Measurements from ENCODE around the gene DDX56.
"Not testable (repeated sequence)": the region's sequence is repeated elsewhere in the genome, so short reads cannot be mapped to it uniquely, and the experiment has no call there.

DDX56 gene

DNA sequence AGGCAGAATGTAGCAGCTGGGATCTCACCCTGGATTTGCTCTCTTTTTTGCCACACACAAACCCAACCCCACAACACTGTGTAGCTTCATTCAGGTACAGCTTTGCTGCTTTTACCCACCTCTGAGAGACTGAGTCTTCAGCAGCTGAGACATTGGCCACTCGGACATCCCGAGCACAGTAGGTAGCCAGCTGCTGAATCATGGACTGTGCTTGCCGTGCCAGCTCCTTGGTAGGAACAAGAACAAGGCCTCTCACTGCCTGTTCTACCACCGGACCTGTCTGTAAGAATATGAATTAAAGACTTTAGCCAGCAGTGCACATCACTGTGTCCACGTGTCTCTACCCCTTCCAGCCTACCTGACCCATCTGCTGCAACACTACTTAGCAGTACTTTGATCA is 937 bp downstream of the DDX56 start:
- H3K36me3 ChIP-seq (ENCODE audit: control insufficient read depth in 2 of 2, insufficient read depth in 2 of 2, low read length in 2 of 2) = peaks cover 50 to 56% of the 10 kb centered on the region in 2 donors
- H3K9ac ChIP-seq (ENCODE audit: low read length in 2 of 2) = peak overlapping the region; percentile 92 to 94
- H3K27me3 ChIP-seq (ENCODE audit: control insufficient read depth in 1 of 2, insufficient read depth in 2 of 2, low read length in 2 of 2) = no peaks in the 10 kb centered on the region
- peak overlapping the region; percentile 96 to 97 for H3K4me3 ChIP-seq (ENCODE audit: low read length in 2 of 2)
- peaks cover 24% of the 10 kb centered on the region for H3K4me1 ChIP-seq (ENCODE audit: control insufficient read depth, insufficient read depth, low read length)
- no peaks in the 10 kb centered on the region for H3K9me3 ChIP-seq (ENCODE audit: control insufficient read depth in 2 of 2, low read length in 2 of 2)
- peak overlapping the region; percentile 80 for H3K27ac ChIP-seq (ENCODE audit: low read length)

DNA sequence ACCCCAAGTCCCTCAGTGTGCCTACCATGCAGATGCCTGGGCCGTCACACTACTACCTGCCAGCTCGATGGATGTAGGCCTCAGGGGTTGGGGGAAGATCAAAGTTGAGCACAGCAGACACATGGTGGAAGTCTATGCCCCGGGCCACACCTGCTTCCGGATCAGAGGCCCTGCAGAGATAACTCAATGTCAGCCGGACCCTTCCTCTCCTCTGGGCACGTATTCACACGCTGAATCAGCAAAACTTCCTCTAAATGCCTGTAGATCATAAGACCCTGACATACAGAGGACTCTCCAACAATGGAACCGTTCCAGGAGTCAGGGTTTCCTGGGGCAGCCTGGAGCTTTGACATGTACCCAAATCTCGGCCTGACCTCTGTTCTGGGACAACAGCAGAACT is 3.7 kb downstream of the DDX56 start:
- Histone ChIP-seq H3K4me3 (ENCODE audit: low read length in 2 of 2) (no peak overlapping the region), H3K27ac (ENCODE audit: low read length) (no peak overlapping the region), H3K4me1 (ENCODE audit: control insufficient read depth, insufficient read depth, low read length) (peaks cover 24% of the 10 kb centered on the region), H3K9ac (ENCODE audit: low read length in 2 of 2) (no peak overlapping the region), H3K9me3 (ENCODE audit: control insufficient read depth in 2 of 2, low read length in 2 of 2) (no peaks in the 10 kb centered on the region), H3K27me3 (ENCODE audit: control insufficient read depth in 1 of 2, insufficient read depth in 2 of 2, low read length in 2 of 2) (no peaks in the 10 kb centered on the region), H3K36me3 (ENCODE audit: control insufficient read depth in 2 of 2, insufficient read depth in 2 of 2, low read length in 2 of 2) (peaks cover 61 to 63% of the 10 kb centered on the region in 2 donors)

DNA sequence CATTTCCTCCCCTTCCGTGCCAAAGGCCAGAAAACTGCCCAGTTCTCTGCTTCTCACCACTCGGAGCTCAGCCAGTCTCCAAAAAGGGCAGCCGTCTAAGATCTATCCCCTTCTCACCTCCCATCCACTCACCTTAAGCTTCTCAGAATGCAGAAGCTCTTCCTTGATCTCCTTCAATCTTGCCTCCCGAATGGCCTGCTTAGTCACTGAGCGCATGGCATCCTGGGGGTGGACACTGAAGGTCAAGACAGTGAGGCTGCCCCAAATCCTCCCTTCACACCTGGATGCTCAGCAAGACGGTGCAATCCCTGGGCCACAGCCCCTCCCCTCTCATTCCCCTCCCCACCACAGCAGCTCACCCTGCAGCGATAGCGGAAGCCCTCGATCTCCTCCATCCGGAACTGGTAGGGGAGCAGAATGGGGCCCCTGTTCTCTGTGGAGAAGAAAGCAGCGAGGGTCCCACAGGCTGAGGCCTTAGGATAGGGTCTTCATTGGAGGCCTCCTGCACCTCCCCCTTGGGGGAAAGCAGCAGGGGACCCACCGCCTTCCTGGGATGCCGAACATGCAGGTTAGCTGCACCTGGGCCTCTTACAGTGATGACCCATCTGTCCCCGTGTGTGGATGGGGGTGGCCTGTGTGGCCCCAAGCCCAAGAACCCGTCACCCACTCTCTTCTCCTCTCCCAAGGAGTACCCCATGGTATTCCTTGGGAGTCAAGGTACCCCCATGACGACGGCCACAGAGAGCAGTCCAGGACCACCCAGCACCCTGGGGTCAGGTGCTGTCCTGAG is 4.7 kb downstream of the DDX56 start:
- H3K27me3 ChIP-seq (ENCODE audit: control insufficient read depth in 1 of 2, insufficient read depth in 2 of 2, low read length in 2 of 2) = no peaks in the 10 kb centered on the region
- H3K4me3 ChIP-seq (ENCODE audit: low read length in 2 of 2) = no peak overlapping the region
- H3K4me1 ChIP-seq (ENCODE audit: control insufficient read depth, insufficient read depth, low read length) = peaks cover 16% of the 10 kb centered on the region
- H3K27ac ChIP-seq (ENCODE audit: low read length) = no peak overlapping the region
- no peaks in the 10 kb centered on the region for H3K9me3 ChIP-seq (ENCODE audit: control insufficient read depth in 2 of 2, low read length in 2 of 2)
- H3K36me3 ChIP-seq (ENCODE audit: control insufficient read depth in 2 of 2, insufficient read depth in 2 of 2, low read length in 2 of 2) = peaks cover 67 to 71% of the 10 kb centered on the region in 2 donors
- no peak overlapping the region for H3K9ac ChIP-seq (ENCODE audit: low read length in 2 of 2)

DNA sequence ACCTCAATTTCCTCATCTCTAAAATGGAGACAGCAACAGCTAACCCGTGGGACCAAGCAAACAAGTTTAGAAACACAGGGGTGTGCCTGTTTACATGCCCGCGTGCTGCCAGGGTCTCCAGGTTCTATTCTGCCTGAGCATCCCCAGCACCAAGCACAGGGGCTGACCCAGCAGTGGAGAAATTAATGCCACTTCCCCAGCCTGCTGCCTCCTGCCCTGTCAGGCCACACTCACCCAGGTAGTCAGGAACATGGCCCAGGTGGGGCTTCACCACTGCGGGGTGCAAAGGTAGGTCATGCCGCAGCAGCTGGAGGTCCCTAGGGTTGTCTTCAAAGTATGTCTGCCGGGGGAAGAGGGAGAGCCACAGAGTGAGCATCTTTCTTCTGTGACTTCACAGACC is 5.8 kb downstream of the DDX56 start:
- no peaks in the 10 kb centered on the region for H3K27me3 ChIP-seq (ENCODE audit: control insufficient read depth in 1 of 2, insufficient read depth in 2 of 2, low read length in 2 of 2)
- no peaks in the 10 kb centered on the region for H3K9me3 ChIP-seq (ENCODE audit: control insufficient read depth in 2 of 2, low read length in 2 of 2)
- H3K9ac ChIP-seq (ENCODE audit: low read length in 2 of 2) = no peak overlapping the region
- H3K4me3 ChIP-seq (ENCODE audit: low read length in 2 of 2) = no peak overlapping the region
- H3K27ac ChIP-seq (ENCODE audit: low read length) = no peak overlapping the region
- peaks cover 67 to 72% of the 10 kb centered on the region in 2 donors for H3K36me3 ChIP-seq (ENCODE audit: control insufficient read depth in 2 of 2, insufficient read depth in 2 of 2, low read length in 2 of 2)
- peaks cover 9% of the 10 kb centered on the region for H3K4me1 ChIP-seq (ENCODE audit: control insufficient read depth, insufficient read depth, low read length)

DNA sequence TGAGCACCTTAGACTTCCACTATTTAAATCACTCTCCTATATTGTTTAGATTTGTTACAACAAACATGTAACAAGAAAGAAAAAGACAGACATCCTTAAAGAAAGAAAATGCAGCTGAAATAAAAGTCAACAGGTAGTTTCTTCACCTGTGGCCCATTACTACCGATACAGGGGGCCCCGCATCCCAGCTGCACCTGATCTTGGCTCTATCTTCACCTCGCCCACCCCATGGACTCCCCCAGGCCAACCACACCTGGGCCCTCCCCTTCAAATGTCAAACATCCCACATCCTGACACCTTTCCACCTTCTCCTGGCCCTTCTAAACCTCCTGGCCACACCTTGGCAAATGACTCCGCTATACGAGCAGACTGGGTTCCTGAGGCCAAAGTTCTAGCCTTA is 7.0 kb downstream of the DDX56 start:
- Histone ChIP-seq H3K36me3 (ENCODE audit: control insufficient read depth in 2 of 2, insufficient read depth in 2 of 2, low read length in 2 of 2) (peaks cover 59 to 61% of the 10 kb centered on the region in 2 donors), H3K4me3 (ENCODE audit: low read length in 2 of 2) (no peak overlapping the region), H3K9ac (ENCODE audit: low read length in 2 of 2) (no peak overlapping the region), H3K4me1 (ENCODE audit: control insufficient read depth, insufficient read depth, low read length) (no peaks in the 10 kb centered on the region), H3K9me3 (ENCODE audit: control insufficient read depth in 2 of 2, low read length in 2 of 2) (no peaks in the 10 kb centered on the region), H3K27ac (ENCODE audit: low read length) (no peak overlapping the region), H3K27me3 (ENCODE audit: control insufficient read depth in 1 of 2, insufficient read depth in 2 of 2, low read length in 2 of 2) (no peaks in the 10 kb centered on the region)

DNA sequence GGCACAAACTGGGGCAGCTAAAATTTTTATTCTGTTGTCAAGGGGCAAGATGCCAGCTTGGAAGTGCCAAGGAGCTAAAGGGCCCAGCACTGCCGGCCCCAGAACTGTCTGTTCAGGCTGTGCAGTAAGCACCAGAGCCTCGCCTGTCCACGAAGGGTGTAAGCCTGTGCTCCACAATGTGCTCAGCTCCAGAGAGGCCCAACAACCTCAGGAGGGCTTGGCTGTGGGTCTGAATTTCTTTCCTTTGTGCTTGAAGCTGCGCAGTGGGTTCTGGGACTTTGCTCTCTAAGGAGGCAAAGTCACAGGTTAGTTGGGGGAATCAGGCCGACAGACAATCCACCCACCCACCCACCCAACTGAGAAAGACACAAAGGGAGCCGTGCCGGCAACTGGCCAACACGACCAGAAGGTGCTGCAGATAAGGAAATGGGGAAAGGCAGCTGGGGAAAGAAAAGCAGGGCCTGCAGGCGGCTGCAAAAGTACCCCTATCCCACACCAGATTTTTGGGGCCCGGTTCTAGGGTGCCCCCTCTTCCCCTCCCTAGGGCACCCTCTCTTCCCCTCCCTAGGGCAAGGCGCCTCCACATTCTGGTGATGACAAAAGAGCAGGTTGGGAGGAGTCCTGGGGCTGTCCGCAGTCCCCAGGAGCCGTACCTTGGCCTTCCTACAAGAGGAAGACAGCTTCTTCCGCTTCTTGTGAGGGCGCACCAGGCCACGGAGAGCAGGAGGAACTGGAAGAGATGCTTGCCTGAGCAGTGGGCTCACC is 7.7 kb downstream of the DDX56 start:
- no peaks in the 10 kb centered on the region for H3K4me1 ChIP-seq (ENCODE audit: control insufficient read depth, insufficient read depth, low read length)
- H3K27me3 ChIP-seq (ENCODE audit: control insufficient read depth in 1 of 2, insufficient read depth in 2 of 2, low read length in 2 of 2) = no peaks in the 10 kb centered on the region
- no peak overlapping the region for H3K9ac ChIP-seq (ENCODE audit: low read length in 2 of 2)
- H3K9me3 ChIP-seq (ENCODE audit: control insufficient read depth in 2 of 2, low read length in 2 of 2) = no peaks in the 10 kb centered on the region
- H3K27ac ChIP-seq (ENCODE audit: low read length) = no peak overlapping the region
- peaks cover 53 to 55% of the 10 kb centered on the region in 2 donors for H3K36me3 ChIP-seq (ENCODE audit: control insufficient read depth in 2 of 2, insufficient read depth in 2 of 2, low read length in 2 of 2)
- no peak overlapping the region for H3K4me3 ChIP-seq (ENCODE audit: low read length in 2 of 2)

DNA sequence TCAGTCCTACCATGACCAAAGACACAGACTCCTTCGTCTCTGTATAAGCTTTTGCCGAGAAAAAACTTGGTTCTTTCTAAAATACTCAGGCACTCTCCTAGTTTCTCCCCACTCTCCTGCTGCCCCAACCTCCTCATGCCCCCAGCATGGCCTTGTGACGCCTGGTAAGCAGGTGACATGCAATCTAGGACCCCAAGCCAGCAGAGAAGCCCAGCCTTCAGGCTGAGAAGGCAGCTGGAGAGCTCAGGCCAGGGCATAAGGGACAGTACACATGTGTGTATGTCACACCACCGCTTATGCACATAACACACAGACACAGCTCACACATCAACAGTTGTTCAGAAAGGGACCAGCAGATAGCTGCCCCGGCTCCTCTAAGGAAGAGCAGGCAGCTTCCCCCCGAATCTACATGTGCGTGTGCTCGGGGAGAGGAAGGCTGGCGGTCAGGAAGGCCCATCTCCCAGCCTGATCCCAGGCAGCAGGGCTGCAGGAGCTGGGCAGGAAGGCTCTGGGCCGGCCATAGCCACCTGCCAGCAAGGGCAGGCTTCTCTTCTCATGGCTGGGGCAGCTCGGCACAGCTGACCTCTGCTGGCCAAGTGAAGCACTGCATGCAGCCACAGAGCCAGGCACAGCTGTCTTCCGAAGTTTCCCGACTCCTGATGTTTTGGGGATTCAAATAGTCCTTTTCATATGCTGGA is 8.5 kb downstream of the DDX56 start:
- no peaks in the 10 kb centered on the region for H3K27me3 ChIP-seq (ENCODE audit: control insufficient read depth in 1 of 2, insufficient read depth in 2 of 2, low read length in 2 of 2)
- no peak overlapping the region for H3K4me3 ChIP-seq (ENCODE audit: low read length in 2 of 2)
- peaks cover 46 to 47% of the 10 kb centered on the region in 2 donors for H3K36me3 ChIP-seq (ENCODE audit: control insufficient read depth in 2 of 2, insufficient read depth in 2 of 2, low read length in 2 of 2)
- H3K9me3 ChIP-seq (ENCODE audit: control insufficient read depth in 2 of 2, low read length in 2 of 2) = no peaks in the 10 kb centered on the region
- no peak overlapping the region for H3K9ac ChIP-seq (ENCODE audit: low read length in 2 of 2)
- no peaks in the 10 kb centered on the region for H3K4me1 ChIP-seq (ENCODE audit: control insufficient read depth, insufficient read depth, low read length)
- H3K27ac ChIP-seq (ENCODE audit: low read length) = no peak overlapping the region

DNA sequence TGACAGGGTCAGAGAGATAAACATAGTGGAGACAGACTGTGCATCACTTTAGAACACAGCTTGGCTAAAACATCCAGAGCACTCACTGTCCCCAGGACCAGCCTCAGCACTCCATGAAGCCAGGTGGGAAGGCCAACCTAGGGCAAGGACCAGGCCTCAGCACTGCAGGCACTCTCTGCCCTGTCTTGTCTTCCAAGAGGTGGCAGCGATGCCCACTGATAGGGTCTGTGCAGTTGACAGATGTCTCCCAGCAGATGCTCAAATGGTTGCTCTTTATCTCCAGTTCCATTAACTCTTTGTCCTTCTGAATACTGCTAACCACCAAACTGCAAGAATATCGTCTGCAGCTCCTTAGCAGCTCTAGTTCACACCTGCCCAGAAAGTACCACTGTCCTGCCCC is 9.1 kb downstream of the DDX56 start:
- Histone ChIP-seq H3K4me3 (ENCODE audit: low read length in 2 of 2) (no peak overlapping the region), H3K27ac (ENCODE audit: low read length) (no peak overlapping the region), H3K4me1 (ENCODE audit: control insufficient read depth, insufficient read depth, low read length) (no peaks in the 10 kb centered on the region), H3K9me3 (ENCODE audit: control insufficient read depth in 2 of 2, low read length in 2 of 2) (no peaks in the 10 kb centered on the region), H3K27me3 (ENCODE audit: control insufficient read depth in 1 of 2, insufficient read depth in 2 of 2, low read length in 2 of 2) (no peaks in the 10 kb centered on the region), H3K36me3 (ENCODE audit: control insufficient read depth in 2 of 2, insufficient read depth in 2 of 2, low read length in 2 of 2) (peaks cover 40 to 41% of the 10 kb centered on the region in 2 donors), H3K9ac (ENCODE audit: low read length in 2 of 2) (no peak overlapping the region)

DNA sequence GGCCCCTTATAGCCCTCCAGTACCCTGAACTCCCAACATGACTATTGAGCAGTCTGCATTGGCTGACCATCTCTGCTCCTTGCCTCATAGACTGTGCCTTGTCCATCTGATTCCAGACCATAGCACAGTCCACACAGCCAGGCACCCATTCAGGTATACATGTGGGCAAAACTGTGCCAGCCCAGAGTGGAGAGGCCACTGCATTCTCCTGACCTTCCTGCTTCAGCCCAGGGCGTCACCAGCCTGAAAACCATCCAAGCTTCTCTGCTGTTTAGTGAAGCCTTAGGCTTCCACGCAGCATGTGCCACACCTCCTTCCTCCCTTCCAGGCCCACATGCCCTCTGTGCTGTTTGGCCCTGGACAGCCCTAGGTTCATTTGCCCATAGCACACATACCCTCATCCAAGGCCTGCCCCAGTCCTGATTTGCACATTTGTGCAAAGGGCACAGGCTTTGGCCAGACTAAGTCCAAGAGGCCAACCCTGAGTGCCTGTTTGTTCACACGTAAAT is 10.5 kb downstream of the DDX56 start:
- H3K9me3 ChIP-seq (ENCODE audit: control insufficient read depth in 2 of 2, low read length in 2 of 2) = no peaks in the 10 kb centered on the region
- no peaks in the 10 kb centered on the region for H3K27me3 ChIP-seq (ENCODE audit: control insufficient read depth in 1 of 2, insufficient read depth in 2 of 2, low read length in 2 of 2)
- H3K27ac ChIP-seq (ENCODE audit: low read length) = no peak overlapping the region
- no peaks in the 10 kb centered on the region for H3K4me1 ChIP-seq (ENCODE audit: control insufficient read depth, insufficient read depth, low read length)
- H3K9ac ChIP-seq (ENCODE audit: low read length in 2 of 2) = no peak overlapping the region
- H3K4me3 ChIP-seq (ENCODE audit: low read length in 2 of 2) = no peak overlapping the region
- H3K36me3 ChIP-seq (ENCODE audit: control insufficient read depth in 2 of 2, insufficient read depth in 2 of 2, low read length in 2 of 2) = peaks cover 26 to 27% of the 10 kb centered on the region in 2 donors

DNA sequence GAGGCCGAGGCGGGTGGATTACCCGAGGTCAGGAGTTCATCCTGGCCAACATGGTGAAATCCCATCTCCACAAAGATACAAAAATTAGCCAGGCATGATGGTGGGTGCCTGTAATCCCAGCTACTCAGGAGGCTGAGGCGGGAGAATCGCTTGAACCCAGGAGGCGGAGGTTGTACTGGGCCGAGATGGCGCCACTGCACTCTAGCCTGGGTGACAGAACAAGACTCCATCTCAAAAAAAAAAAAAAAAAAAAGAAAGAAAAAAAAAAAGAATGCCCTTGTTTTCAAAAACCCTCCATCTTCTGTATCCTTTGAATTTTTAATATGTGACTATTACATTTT is 11.1 kb downstream of the DDX56 start:
- not testable (repeated sequence) for H3K27ac ChIP-seq (ENCODE audit: low read length); H3K4me1 ChIP-seq (ENCODE audit: control insufficient read depth, insufficient read depth, low read length); H3K27me3 ChIP-seq (ENCODE audit: control insufficient read depth in 1 of 2, insufficient read depth in 2 of 2, low read length in 2 of 2); H3K9me3 ChIP-seq (ENCODE audit: control insufficient read depth in 2 of 2, low read length in 2 of 2); H3K9ac ChIP-seq (ENCODE audit: low read length in 2 of 2); H3K4me3 ChIP-seq (ENCODE audit: low read length in 2 of 2)
- peaks cover 20 to 21% of the 10 kb centered on the region in 2 donors for H3K36me3 ChIP-seq (ENCODE audit: control insufficient read depth in 2 of 2, insufficient read depth in 2 of 2, low read length in 2 of 2)

Data from stomach smooth muscle (tissue), 2 donors.